Right atrium auricular region (tissue), 2 donors: ENCODE data around the gene ADARB1. TPM values are rescaled to one million over a fixed set of nuclear protein-coding genes. Genes with fewer than 3 reads are reported as not detected.

Experiments used
- DNase-seq: peaks from one replicate; pipeline ENCODE4 v3.0.0-alpha.2; 2019; ENCODE audit warnings: low spot score
- H3K27ac ChIP-seq, 2 donors: fragments of 200-600 bp; sonication (generic); 1 replicate in 1 of 2; 2 replicates in 1 of 2; pipeline ENCODE4 v1.5.1; 2016 to 2019
- H3K27me3 ChIP-seq, 2 donors: fragments of 200-600 bp; sonication (generic); one replicate each; pipeline versions ENCODE4 v1.5.1 to v1.6.0; 2017 to 2019
- H3K36me3 ChIP-seq: fragments of 200-600 bp; sonication (generic); one replicate; pipeline ENCODE4 v1.5.1; 2016
- H3K4me1 ChIP-seq, 2 donors: fragments of 200-600 bp; sonication (generic); one replicate each; pipeline versions ENCODE4 v1.5.1 to v1.6.0; 2017 to 2019
- H3K4me3 ChIP-seq, 2 donors: fragments of 200-600 bp; sonication (generic); 1 replicate in 1 of 2; 2 replicates in 1 of 2; pipeline ENCODE4 v1.5.1; 2017 to 2019; ENCODE audit warnings: mild to moderate bottlenecking in 1 of 2, moderate library complexity in 1 of 2
- H3K9me3 ChIP-seq, 2 donors: fragments of 200-600 bp; sonication (generic); one replicate each; pipeline ENCODE4 v1.5.1; 2019
- CTCF ChIP-seq, 2 donors: fragments of 200-600 bp; sonication (generic); IDR thresholded peaks; one replicate each; pipeline ENCODE4 v1.5.1; 2019; ENCODE audit warnings: antibody characterized with exemption in 2 of 2
- total RNA-seq, 2 donors: library from RNA; depleted of rRNA; stranded (reverse); fragments of >200 nt; gene quantifications; one replicate each; pipeline ENCODE4 v1.1.0, GENCODE V29; 2016

The ADARB1 gene
- total RNA-seq, 2 donors from 2014 or later: 7.5 to 10.5 TPM

GRCh38 chr21:45078877-45079281 is 4.5 kb downstream of the ADARB1 start:
- Histone ChIP-seq H3K4me3 (no peak overlapping the region), H3K9me3 (no peaks in the 10 kb centered on the region), H3K36me3 (no peaks in the 10 kb centered on the region), H3K27ac (no peak overlapping the region), H3K4me1 (peaks cover 0 to 28% of the 10 kb centered on the region in 2 donors), H3K27me3 (no peaks in the 10 kb centered on the region)
- TF ChIP-seq CTCF (IDR thresholded peaks at IDR 0.05): no peak
- no peak for DNase-seq

- H3K4me1 ChIP-seq: peaks cover 0 to 28% of the 10 kb centered on the region in 2 donors
- no peak overlapping the region for H3K4me3 ChIP-seq
- TF ChIP-seq CTCF (IDR thresholded peaks at IDR 0.05): no peak
- DNase-seq: no peak
- no peaks in the 10 kb centered on the region for H3K27me3 ChIP-seq
- no peaks in the 10 kb centered on the region for H3K9me3 ChIP-seq
- H3K27ac ChIP-seq: no peak overlapping the region
- H3K36me3 ChIP-seq: no peaks in the 10 kb centered on the region
These were observed 5.0 kb downstream of the ADARB1 start for GRCh38 chr21:45079351-45079750.

GRCh38 chr21:45080232-45080631 is 5.9 kb downstream of the ADARB1 start:
- Histone ChIP-seq H3K4me3 (no peak overlapping the region), H3K4me1 (peaks cover 0 to 28% of the 10 kb centered on the region in 2 donors), H3K27me3 (no peaks in the 10 kb centered on the region), H3K27ac (no peak overlapping the region), H3K36me3 (no peaks in the 10 kb centered on the region), H3K9me3 (no peaks in the 10 kb centered on the region)
- no peak for DNase-seq
- no peak for TF ChIP-seq CTCF (IDR thresholded peaks at IDR 0.05)

GRCh38 chr21:45080639-45081414 is 6.4 kb downstream of the ADARB1 start:
- TF ChIP-seq CTCF (IDR thresholded peaks at IDR 0.05): no peak
- H3K27ac ChIP-seq: no peak overlapping the region
- DNase-seq: no peak
- H3K4me1 ChIP-seq: peaks cover 0 to 24% of the 10 kb centered on the region in 2 donors
- no peaks in the 10 kb centered on the region for H3K9me3 ChIP-seq
- H3K27me3 ChIP-seq: no peaks in the 10 kb centered on the region
- H3K36me3 ChIP-seq: no peaks in the 10 kb centered on the region
- no peak overlapping the region for H3K4me3 ChIP-seq

GRCh38 chr21:45081636-45082035 is 7.3 kb downstream of the ADARB1 start:
- H3K27me3 ChIP-seq: no peaks in the 10 kb centered on the region
- no peak overlapping the region for H3K4me3 ChIP-seq
- TF ChIP-seq CTCF (IDR thresholded peaks at IDR 0.05): no peak
- DNase-seq: no peak
- no peaks in the 10 kb centered on the region for H3K9me3 ChIP-seq
- H3K27ac ChIP-seq: no peak overlapping the region
- H3K36me3 ChIP-seq: no peaks in the 10 kb centered on the region
- peaks cover 0 to 22% of the 10 kb centered on the region in 2 donors for H3K4me1 ChIP-seq

GRCh38 chr21:45082736-45083135 is 8.4 kb downstream of the ADARB1 start:
- Histone ChIP-seq H3K27me3 (no peaks in the 10 kb centered on the region), H3K4me1 (peaks cover 0 to 25% of the 10 kb centered on the region in 2 donors), H3K9me3 (no peaks in the 10 kb centered on the region), H3K27ac (no peak overlapping the region), H3K36me3 (no peaks in the 10 kb centered on the region), H3K4me3 (no peak overlapping the region)
- TF ChIP-seq CTCF (IDR thresholded peaks at IDR 0.05): no peak
- DNase-seq: no peak
